ENCODE measurements around the gene FOXN3. TPM values are rescaled to one million over a fixed set of nuclear protein-coding genes. Genes with fewer than 3 reads are reported as not detected.

Gene FOXN3
- total RNA-seq = 10 to 100 TPM; 68.3 to 80.8 TPM

- CTCF ChIA-PET = no interaction called here
- POLR2A ChIA-PET = interaction anchor here (0.6 to 0.7 kb wide), 3 partner anchors 19 to 165 kb away, joined by 3 to 7 read pairs (median 4); no protein-coding TSS in a partner anchor
Measured at GRCh38 chr14:89417091-89417464, at the start of gene FOXN3. Gene FOXN3, minus strand, starts transcription at chr14:89417233. Its CDS starts 4,757 bp downstream, at chr14:89412476.

- ChIA-PET CTCF (interaction anchor here (1.1 kb wide), 1 partner anchor 38 kb away, joined by 4 read pairs; no protein-coding TSS in a partner anchor), POLR2A (no interaction called here)
Measured at GRCh38 chr14:89466484-89466883, 49.5 kb upstream of the FOXN3 start.

- ChIA-PET CTCF (no interaction called here), POLR2A (no interaction called here)
Measured at GRCh38 chr14:89465876-89466275, 48.8 kb upstream of the FOXN3 start.

GRCh38 chr14:89461256-89461655, 44.2 kb upstream of the FOXN3 start:
- ChIA-PET CTCF (no interaction called here), POLR2A (no interaction called here)

- POLR2A ChIA-PET = interaction anchor here (0.5 kb wide), 1 partner anchor 13 kb away, joined by 4 read pairs; no protein-coding TSS in a partner anchor
Measured at GRCh38 chr14:89458713-89459420, 41.8 kb upstream of the FOXN3 start.

GRCh38 chr14:89457007-89457406, 40.0 kb upstream of the FOXN3 start:
- ChIA-PET CTCF (no interaction called here), POLR2A (no interaction called here)

More at GRCh38 chr14:89458713-89459420, 41.8 kb upstream of the FOXN3 start:
- CTCF ChIA-PET = interaction anchor here (0.6 kb wide), 1 partner anchor 115 kb away, joined by 3 read pairs; no protein-coding TSS in a partner anchor

- POLR2A ChIA-PET = no interaction called here
- CTCF ChIA-PET = no interaction called here
Measured at GRCh38 chr14:89455412-89455811, 38.4 kb upstream of the FOXN3 start.

- ChIA-PET POLR2A (no interaction called here), CTCF (no interaction called here)
Measured at GRCh38 chr14:89454996-89455395, 38.0 kb upstream of the FOXN3 start.

GRCh38 chr14:89452281-89452680, 35.2 kb upstream of the FOXN3 start:
- CTCF ChIA-PET = no interaction called here
- POLR2A ChIA-PET = no interaction called here

- ChIA-PET POLR2A (no interaction called here), CTCF (interaction anchor here (1.1 kb wide), 1 partner anchor 84 kb away, joined by 3 read pairs; no protein-coding TSS in a partner anchor)
Measured at GRCh38 chr14:89451229-89451628, 34.2 kb upstream of the FOXN3 start.

GRCh38 chr14:89447182-89447944, 30.3 kb upstream of the FOXN3 start:
- CTCF ChIA-PET = interaction anchor here (1.1 kb wide), 1 partner anchor 9 kb away, joined by 3 read pairs; no protein-coding TSS in a partner anchor
- POLR2A ChIA-PET = interaction anchor here (0.7 kb wide), 1 partner anchor 106 kb away, joined by 5 read pairs; no protein-coding TSS in a partner anchor

- ChIA-PET CTCF (interaction anchor here (0.7 kb wide), 2 partner anchors 203 to 318 kb away, joined by 4 read pairs; no protein-coding TSS in a partner anchor), POLR2A (interaction anchor here (0.6 kb wide), 1 partner anchor 14 kb away, joined by 4 read pairs; no protein-coding TSS in a partner anchor)
Measured at GRCh38 chr14:89445273-89445973, 28.4 kb upstream of the FOXN3 start.

GRCh38 chr14:89444516-89445125, 27.6 kb upstream of the FOXN3 start:
- CTCF ChIA-PET = no interaction called here

GRCh38 chr14:89444044-89444443, 27.0 kb upstream of the FOXN3 start:
- CTCF ChIA-PET = interaction anchor here (0.6 kb wide), 1 partner anchor 382 kb away, joined by 4 read pairs; no protein-coding TSS in a partner anchor
- POLR2A ChIA-PET = interaction anchor here (1.6 kb wide), 1 partner anchor 14 kb away, joined by 10 read pairs; no protein-coding TSS in a partner anchor

More at GRCh38 chr14:89444516-89445125, 27.6 kb upstream of the FOXN3 start:
- POLR2A ChIA-PET = no interaction called here

GRCh38 chr14:89443042-89443629, 26.1 kb upstream of the FOXN3 start:
- ChIA-PET CTCF (no interaction called here), POLR2A (interaction anchor here (1.6 kb wide), 1 partner anchor 13 kb away, joined by 10 read pairs; no protein-coding TSS in a partner anchor)

GRCh38 chr14:89442280-89442679, 25.2 kb upstream of the FOXN3 start:
- ChIA-PET CTCF (no interaction called here), POLR2A (interaction anchor here (1.6 kb wide), 1 partner anchor 13 kb away, joined by 10 read pairs; no protein-coding TSS in a partner anchor)

GRCh38 chr14:89440986-89441909, 24.2 kb upstream of the FOXN3 start:
- POLR2A ChIA-PET = no interaction called here
- CTCF ChIA-PET = no interaction called here

Data from activated CD8-positive, alpha-beta memory T cell treated with anti-CD3 and anti-CD28 coated beads for 36 hours (primary cell).